Keratinocyte (primary cell): ENCODE results near the gene OR10X1. TPM values are rescaled to one million over a fixed set of nuclear protein-coding genes. Genes with fewer than 3 reads are reported as not detected.

Source experiments
- DNase-seq: peaks from one replicate; pipeline ENCODE4 v3.0.0-alpha.2; 2011; ENCODE audit warnings: low read depth, missing footprints, low spot score
- FAIRE-seq: peaks from 2 replicates; lab custom pipeline; 2011; peaks lifted over from hg19 to GRCh38; lab: Jason Lieb, UNC
- H2AFZ ChIP-seq: 2 replicates; pipeline ENCODE4 v1.6.0; 2012; ENCODE audit warnings: low read length, control low read depth, inconsistent platforms; ENCODE audit not compliant: control insufficient read depth
- H3K27ac ChIP-seq: 2 replicates; pipeline ENCODE4 v1.5.1; 2011; ENCODE audit warnings: low read length; ENCODE audit not compliant: control insufficient read depth, insufficient read depth
- H3K27me3 ChIP-seq: 3 replicates; pipeline ENCODE4 v1.6.0; 2011; ENCODE audit warnings: low read length; ENCODE audit not compliant: control insufficient read depth, insufficient read depth; ENCODE audit errors: extremely low read depth
- H3K36me3 ChIP-seq, 2 experiments: 2 replicates in 1 of 2; 3 replicates in 1 of 2; pipeline ENCODE4 v1.5.1; 2011; ENCODE audit warnings: low read length in 2 of 2, mild to moderate bottlenecking in 1 of 2; ENCODE audit not compliant: control insufficient read depth in 2 of 2, insufficient read depth in 2 of 2; ENCODE audit errors: extremely low read depth in 1 of 2
- H3K4me1 ChIP-seq: 3 replicates; pipeline ENCODE4 v1.5.1; 2011; ENCODE audit warnings: low read length; ENCODE audit not compliant: control insufficient read depth, insufficient read depth; ENCODE audit errors: extremely low read depth
- H3K4me2 ChIP-seq: 3 replicates; pipeline ENCODE4 v1.6.0; 2011; ENCODE audit warnings: low read depth, low read length; ENCODE audit not compliant: control insufficient read depth, insufficient read depth; ENCODE audit errors: extremely low read depth
- H3K4me3 ChIP-seq, 3 experiments: fragments of 200-600 bp in 1 of 3; sonication (generic) in 1 of 3; 2 replicates in 2 of 3; 3 replicates in 1 of 3; pipeline ENCODE4 v1.5.1; 2011 to 2016; ENCODE audit warnings: low read length in 3 of 3, mild to moderate bottlenecking in 3 of 3, control low read depth in 2 of 3, inconsistent platforms in 1 of 3, low read depth in 1 of 3, mixed read lengths in 1 of 3, mixed run types in 1 of 3, moderate library complexity in 1 of 3; ENCODE audit not compliant: control insufficient read depth in 2 of 3, insufficient read depth in 2 of 3; ENCODE audit errors: extremely low read depth in 1 of 3
- H3K79me2 ChIP-seq: 2 replicates; pipeline ENCODE4 v1.6.0; 2012; ENCODE audit warnings: low read length; ENCODE audit not compliant: control insufficient read depth, insufficient read depth
- H3K9ac ChIP-seq: 3 replicates; pipeline ENCODE4 v1.6.0; 2011; ENCODE audit warnings: low read length; ENCODE audit not compliant: control insufficient read depth, insufficient read depth; ENCODE audit errors: extremely low read depth
- H3K9me1 ChIP-seq: 3 replicates; pipeline ENCODE4 v1.6.0; 2011; ENCODE audit warnings: low read length; ENCODE audit not compliant: control insufficient read depth, insufficient read depth; ENCODE audit errors: extremely low read depth
- H3K9me3 ChIP-seq: 2 replicates; pipeline ENCODE4 v1.5.1; 2012; ENCODE audit warnings: low read depth, low read length; ENCODE audit not compliant: control insufficient read depth
- H4K20me1 ChIP-seq: 3 replicates; pipeline ENCODE4 v1.6.0; 2011; ENCODE audit warnings: low read length; ENCODE audit not compliant: control insufficient read depth, insufficient read depth; ENCODE audit errors: extremely low read depth
- CTCF ChIP-seq, 3 experiments: IDR thresholded peaks in 1 of 3; conservative IDR thresholded peaks in 1 of 3; optimal IDR thresholded peaks in 1 of 3; 2 replicates in 2 of 3; 3 replicates in 1 of 3; pipeline versions ENCODE3 to v1.5.1; 2011; ENCODE audit warnings: low read length in 3 of 3, mild to moderate bottlenecking in 3 of 3, moderate library complexity in 2 of 3, control low read depth in 1 of 3, inconsistent platforms in 1 of 3; ENCODE audit not compliant: insufficient read depth in 2 of 3; ENCODE audit errors: extremely low read depth in 1 of 3
- EZH2 ChIP-seq: IDR thresholded peaks from one replicate; pipeline ENCODE4 v1.6.1; 2012; ENCODE audit warnings: inconsistent platforms, mild to moderate bottlenecking, low read length, moderate library complexity
- dilution Hi-C: fragments of 300-500 bp; cut with MboI; formaldehyde crosslinking; loops from one replicate; pipeline ENCODE4 v1.7.0; 2020; ENCODE audit warnings: low sequenced_read_pairs; ENCODE audit not compliant: extremely low pct_ligation_motif_present
- polyA plus RNA-seq, 5 experiments: library from polyadenylated mRNA; depleted of rRNA in 3 of 5; stranded (reverse) in 3 of 5; stranded (forward) in 1 of 5; unstranded in 1 of 5; fragments of >200 nt; gene quantifications; 1 replicate in 1 of 5; 2 replicates in 3 of 5; 3 replicates in 1 of 5; pipeline versions ENCODE4 v1.2.1 to v1.2.3, GENCODE V29; 2011 to 2012; ENCODE audit warnings: missing spikeins in 2 of 5, low read depth in 1 of 5, low replicate concordance in 1 of 5

Gene OR10X1
- polyA plus RNA-seq, 1 donor (not counting 4 experiments of a cell fraction or from before 2014, with no cell fraction given) = not detected

- dilution Hi-C loops = no loop called here
- no peaks in the 10 kb centered on the region for H3K36me3 ChIP-seq
These were observed 32.2 kb upstream of the OR10X1 start for GRCh38 chr1:158611916-158612315.

GRCh38 chr1:158607296-158607695, 27.6 kb upstream of the OR10X1 start:
- Histone ChIP-seq H3K4me2 (no peak overlapping the region), H3K4me1 (no peaks in the 10 kb centered on the region), H3K27me3 (no peaks in the 10 kb centered on the region), H3K9me1 (no peaks in the 10 kb centered on the region), H3K9me3 (no peaks in the 10 kb centered on the region), H3K79me2 (no peaks in the 10 kb centered on the region), H3K36me3 (no peaks in the 10 kb centered on the region), H3K4me3 (no peak overlapping the region), H3K9ac (no peak overlapping the region), H3K27ac (no peak overlapping the region), H4K20me1 (no peaks in the 10 kb centered on the region), H2AFZ (no peak overlapping the region)
- DNase-seq (no peak), FAIRE-seq (no peak)
- dilution Hi-C loops = no loop called here
- TF ChIP-seq CTCF (optimal IDR thresholded peaks at IDR 0.05 in 1 of 3, IDR thresholded peaks at IDR 0.05 in 1 of 3, conservative IDR thresholded peaks at IDR 0.05 in 1 of 3; ENCODE audit: extremely low read depth in 1 of 3, insufficient read depth in 2 of 3, low read length in 3 of 3) (no peak), EZH2 (no peak)

More at GRCh38 chr1:158611916-158612315, 32.2 kb upstream of the OR10X1 start:
- FAIRE-seq (no peak), DNase-seq (no peak)
- Histone ChIP-seq H4K20me1 (no peaks in the 10 kb centered on the region), H3K27me3 (no peaks in the 10 kb centered on the region), H3K79me2 (no peaks in the 10 kb centered on the region), H3K27ac (no peak overlapping the region), H3K9ac (no peak overlapping the region), H3K4me1 (no peaks in the 10 kb centered on the region), H3K4me3 (no peak overlapping the region), H3K4me2 (no peak overlapping the region), H3K9me1 (no peaks in the 10 kb centered on the region), H3K9me3 (no peaks in the 10 kb centered on the region), H2AFZ (no peak overlapping the region)
- TF ChIP-seq CTCF (optimal IDR thresholded peaks at IDR 0.05 in 1 of 3, IDR thresholded peaks at IDR 0.05 in 1 of 3, conservative IDR thresholded peaks at IDR 0.05 in 1 of 3; ENCODE audit: extremely low read depth in 1 of 3, insufficient read depth in 2 of 3, low read length in 3 of 3) (no peak), EZH2 (no peak)
